22Rv1 (cell line): ENCODE data around the gene BABAM2.

Experiments
- CTCF ChIP-seq: fragments of 450-650 bp; IDR thresholded peaks from 2 replicates; pipeline ENCODE4 v1.5.1; 2017; ENCODE audit warnings: mild to moderate bottlenecking
- ZFX ChIP-seq: fragments of 450-650 bp; IDR thresholded peaks from 2 replicates; pipeline ENCODE4 v1.6.1; 2017; ENCODE audit warnings: antibody characterized with exemption, borderline replicate concordance

DNA sequence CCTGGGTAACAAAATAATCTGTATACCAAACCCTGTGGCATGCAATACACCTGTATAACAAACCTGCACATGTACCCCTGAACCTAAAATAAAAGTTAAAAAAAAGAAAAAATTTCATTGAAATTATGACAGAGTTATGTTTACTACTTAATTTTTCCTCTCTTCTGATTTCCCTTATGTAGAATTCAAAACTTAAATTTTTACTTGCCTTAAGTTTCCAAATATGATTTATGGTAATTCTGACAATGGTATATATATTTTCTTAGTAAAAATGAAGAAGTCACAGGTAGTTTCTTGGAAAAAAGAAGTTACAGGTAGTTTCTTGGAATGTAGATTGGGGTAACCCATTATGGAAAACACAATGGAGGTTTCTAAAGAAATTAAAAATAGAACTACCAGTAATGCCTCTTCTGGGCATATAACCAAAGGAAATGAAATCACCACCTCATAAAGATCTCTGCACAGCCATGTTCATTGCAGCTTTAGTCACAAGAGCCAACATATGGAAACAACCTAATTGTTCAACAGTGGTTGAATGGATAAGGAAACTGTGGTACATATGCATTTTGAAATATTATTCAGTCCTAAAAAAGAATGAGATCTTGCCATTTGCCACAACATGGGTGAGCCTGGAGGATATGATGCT is 164.9 kb downstream of the BABAM2 start:
- TF ChIP-seq CTCF (no peak), ZFX (no peak)
